ENCODE measurements around the gene AGPAT2. TPM values are rescaled to one million over a fixed set of nuclear protein-coding genes. Genes with fewer than 3 reads are reported as not detected.
A peak's percentile ranks its signal among the peaks of the same experiment; 100 is the strongest.

The AGPAT2 gene
- total RNA-seq, 2 experiments from 2014 or later, result 17.2 to 18.8 TPM

DNA sequence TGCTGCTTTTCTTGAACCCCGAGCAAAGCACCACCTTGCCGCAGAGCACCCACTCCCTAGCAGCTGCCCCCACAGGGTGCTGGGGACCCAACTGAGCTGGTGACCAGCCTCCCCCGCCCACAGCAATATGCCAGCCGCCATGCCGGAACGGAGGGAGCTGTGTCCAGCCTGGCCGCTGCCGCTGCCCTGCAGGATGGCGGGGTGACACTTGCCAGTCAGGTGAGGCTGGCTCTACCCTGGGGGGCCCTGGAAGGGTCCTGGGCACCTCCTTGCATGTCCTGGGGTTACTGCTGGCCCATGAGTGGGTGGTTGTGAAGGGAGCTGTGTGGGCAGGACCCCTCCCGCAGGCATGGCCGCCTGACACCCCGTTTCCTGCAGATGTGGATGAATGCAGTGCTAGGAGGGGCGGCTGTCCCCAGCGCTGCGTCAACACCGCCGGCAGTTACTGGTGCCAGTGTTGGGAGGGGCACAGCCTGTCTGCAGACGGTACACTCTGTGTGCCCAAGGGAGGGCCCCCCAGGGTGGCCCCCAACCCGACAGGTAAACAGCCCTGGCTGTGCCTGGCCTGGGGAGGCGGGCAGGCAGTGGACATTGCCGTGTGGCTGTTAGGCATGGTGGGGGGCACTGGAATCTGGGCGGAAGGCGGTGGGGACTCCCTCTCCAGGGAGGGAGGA, 17.3 kb downstream of the AGPAT2 start:
- no peaks in the 10 kb centered on the region for H3K36me3 Mint-ChIP-seq (ENCODE audit: low read depth)
- H3K4me3 Mint-ChIP-seq, result no peak overlapping the region
- peaks cover 7% of the 10 kb centered on the region for H3K27me3 Mint-ChIP-seq
- CTCF ChIA-PET, result no interaction called here
- H3K27ac Mint-ChIP-seq, result no peak overlapping the region
- H3K4me1 Mint-ChIP-seq, result peaks cover 2% of the 10 kb centered on the region
- POLR2A ChIA-PET, result no interaction called here
- no peaks in the 10 kb centered on the region for H3K9me3 Mint-ChIP-seq
- no peak for DNase-seq

DNA sequence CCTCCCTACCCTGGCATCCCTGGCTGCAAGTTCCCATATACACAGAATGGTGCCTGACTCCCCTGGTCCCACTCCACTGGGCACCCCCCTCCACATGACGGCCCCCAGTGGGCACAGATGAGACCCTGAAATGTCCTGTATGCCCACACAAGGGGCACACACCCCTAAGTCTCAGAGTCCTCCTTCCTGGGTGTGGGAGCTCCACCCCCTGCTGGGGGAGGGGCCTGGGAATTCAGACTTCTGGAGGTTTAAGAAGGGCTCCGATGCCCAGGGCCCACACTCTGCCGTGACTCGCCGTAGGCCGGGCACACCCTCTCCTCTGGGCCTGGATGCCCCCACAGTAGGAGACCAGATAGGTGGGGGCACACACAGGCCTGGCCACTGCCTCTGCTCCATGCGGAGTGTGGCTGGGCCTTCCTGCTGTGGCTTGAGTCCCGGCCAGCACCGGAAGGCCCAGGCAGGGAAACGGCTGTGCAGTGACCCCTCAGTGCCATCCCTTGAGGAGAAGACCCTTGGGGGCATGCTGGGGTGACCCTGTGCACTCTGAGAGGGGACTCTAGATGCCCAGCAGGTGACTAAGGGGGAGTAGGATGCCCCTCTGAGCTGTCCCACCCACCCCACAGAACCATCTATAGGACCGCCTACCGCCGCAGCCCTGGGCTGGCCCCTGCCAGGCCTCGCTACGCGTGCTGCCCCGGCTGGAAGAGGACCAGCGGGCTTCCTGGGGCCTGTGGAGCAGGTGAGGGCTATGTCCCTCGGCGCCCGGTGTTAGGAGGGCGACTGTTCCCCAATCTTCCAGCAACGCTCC, 18.1 kb downstream of the AGPAT2 start:
- CTCF ChIA-PET, result no interaction called here

DNA sequence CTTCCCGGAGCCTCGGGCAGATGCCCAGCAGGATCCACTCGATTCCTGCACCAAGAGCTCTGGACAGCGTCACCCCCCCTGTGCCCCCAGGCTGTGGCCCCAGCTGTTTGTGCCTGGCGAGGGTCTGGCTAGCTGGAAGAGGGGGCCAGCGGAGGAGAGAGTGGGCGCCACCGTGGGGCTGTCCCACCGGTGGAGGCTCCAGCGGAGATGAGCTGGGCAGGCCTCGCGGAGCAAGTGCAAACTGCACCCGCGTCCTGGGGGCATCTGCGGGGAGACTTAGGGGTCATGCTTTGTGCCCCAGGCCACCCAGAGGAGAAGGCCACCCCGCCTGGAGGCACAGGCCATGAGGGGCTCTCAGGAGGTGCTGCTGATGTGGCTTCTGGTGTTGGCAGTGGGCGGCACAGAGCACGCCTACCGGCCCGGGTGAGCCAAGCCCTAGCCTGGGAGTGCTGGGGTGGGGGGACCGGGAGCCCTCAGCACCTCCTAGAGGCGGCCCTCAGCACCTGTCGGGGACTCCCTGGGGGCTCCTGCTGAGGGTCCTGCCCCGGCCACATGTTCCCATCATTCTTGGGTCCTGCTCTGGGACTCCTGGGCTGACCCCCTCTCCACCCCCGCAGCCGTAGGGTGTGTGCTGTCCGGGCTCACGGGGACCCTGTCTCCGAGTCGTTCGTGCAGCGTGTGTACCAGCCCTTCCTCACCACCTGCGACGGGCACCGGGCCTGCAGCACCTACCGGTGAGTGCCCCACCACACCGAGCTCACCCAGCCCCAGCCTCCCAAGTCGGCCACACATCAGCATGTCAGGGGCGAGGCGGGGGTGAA, 19.1 kb downstream of the AGPAT2 start:
- no peak overlapping the region for H3K4me3 Mint-ChIP-seq
- H3K27me3 Mint-ChIP-seq, result peaks cover 11% of the 10 kb centered on the region
- no peaks in the 10 kb centered on the region for H3K9me3 Mint-ChIP-seq
- H3K4me1 Mint-ChIP-seq, result peaks cover 2% of the 10 kb centered on the region
- H3K27ac Mint-ChIP-seq, result no peak overlapping the region
- CTCF ChIA-PET, result interaction anchor here (0.8 kb wide), 1 partner anchor 37 kb away, joined by 3 read pairs; no protein-coding TSS in a partner anchor
- POLR2A ChIA-PET, result interaction anchor here (0.6 kb wide), 1 partner anchor 501 kb away, joined by 3 read pairs; the partner anchor contains the start of gene LRRC26
- DNase-seq, result no peak
- H3K36me3 Mint-ChIP-seq (ENCODE audit: low read depth), result no peaks in the 10 kb centered on the region

More for the DNA sequence above, 18.1 kb downstream of the AGPAT2 start:
- H3K27me3 Mint-ChIP-seq, result peaks cover 11% of the 10 kb centered on the region
- no peaks in the 10 kb centered on the region for H3K36me3 Mint-ChIP-seq (ENCODE audit: low read depth)
- no peaks in the 10 kb centered on the region for H3K9me3 Mint-ChIP-seq
- no peak for DNase-seq
- peaks cover 2% of the 10 kb centered on the region for H3K4me1 Mint-ChIP-seq
- POLR2A ChIA-PET, result interaction anchor here (0.6 kb wide), 1 partner anchor 500 kb away, joined by 3 read pairs; the partner anchor contains the start of gene LRRC26
- H3K27ac Mint-ChIP-seq, result no peak overlapping the region
- no peak overlapping the region for H3K4me3 Mint-ChIP-seq

DNA sequence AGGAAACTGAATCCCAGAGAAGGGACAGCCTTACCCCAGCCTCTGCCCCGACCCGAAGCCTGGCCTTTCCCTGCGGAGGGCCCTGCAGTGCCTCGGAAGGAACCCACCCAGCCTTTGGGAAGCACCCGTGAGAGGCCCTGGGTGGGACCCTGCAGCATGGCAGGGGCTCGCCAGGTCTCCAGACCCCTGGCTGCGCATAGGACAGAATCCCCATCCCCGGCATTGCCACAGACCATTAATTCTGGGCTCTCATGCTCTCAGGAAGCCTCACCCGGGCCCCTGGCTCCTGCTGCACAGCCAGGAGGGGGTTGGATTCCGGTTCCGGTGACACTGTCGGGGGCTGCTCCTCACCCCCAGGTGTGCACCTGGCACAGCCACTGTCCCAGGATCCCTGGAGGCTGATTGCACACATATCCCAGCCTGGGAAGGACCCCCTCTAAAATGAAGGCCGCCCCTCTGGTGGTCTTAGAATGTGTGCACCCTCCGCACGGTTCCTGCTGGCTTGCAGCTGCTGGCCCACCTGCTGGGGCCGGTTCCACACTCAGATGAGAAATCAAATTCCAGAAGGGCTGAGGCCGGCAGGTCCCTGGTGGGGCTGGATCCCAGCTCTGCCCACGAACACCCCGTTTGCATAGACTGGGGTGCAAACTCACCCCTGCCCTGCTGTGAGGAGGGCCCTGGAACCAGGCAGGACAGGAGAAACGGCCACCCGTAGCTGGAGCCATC, 19.9 kb downstream of the AGPAT2 start:
- no peak overlapping the region for H3K27ac Mint-ChIP-seq
- peaks cover 2% of the 10 kb centered on the region for H3K4me1 Mint-ChIP-seq
- no peak overlapping the region for H3K4me3 Mint-ChIP-seq
- no peaks in the 10 kb centered on the region for H3K36me3 Mint-ChIP-seq (ENCODE audit: low read depth)
- H3K27me3 Mint-ChIP-seq, result peaks cover 11% of the 10 kb centered on the region
- H3K9me3 Mint-ChIP-seq, result no peaks in the 10 kb centered on the region
- DNase-seq, result no peak
- ChIA-PET POLR2A (no interaction called here), CTCF (interaction anchor here (0.8 kb wide), 1 partner anchor 36 kb away, joined by 3 read pairs; no protein-coding TSS in a partner anchor)

DNA sequence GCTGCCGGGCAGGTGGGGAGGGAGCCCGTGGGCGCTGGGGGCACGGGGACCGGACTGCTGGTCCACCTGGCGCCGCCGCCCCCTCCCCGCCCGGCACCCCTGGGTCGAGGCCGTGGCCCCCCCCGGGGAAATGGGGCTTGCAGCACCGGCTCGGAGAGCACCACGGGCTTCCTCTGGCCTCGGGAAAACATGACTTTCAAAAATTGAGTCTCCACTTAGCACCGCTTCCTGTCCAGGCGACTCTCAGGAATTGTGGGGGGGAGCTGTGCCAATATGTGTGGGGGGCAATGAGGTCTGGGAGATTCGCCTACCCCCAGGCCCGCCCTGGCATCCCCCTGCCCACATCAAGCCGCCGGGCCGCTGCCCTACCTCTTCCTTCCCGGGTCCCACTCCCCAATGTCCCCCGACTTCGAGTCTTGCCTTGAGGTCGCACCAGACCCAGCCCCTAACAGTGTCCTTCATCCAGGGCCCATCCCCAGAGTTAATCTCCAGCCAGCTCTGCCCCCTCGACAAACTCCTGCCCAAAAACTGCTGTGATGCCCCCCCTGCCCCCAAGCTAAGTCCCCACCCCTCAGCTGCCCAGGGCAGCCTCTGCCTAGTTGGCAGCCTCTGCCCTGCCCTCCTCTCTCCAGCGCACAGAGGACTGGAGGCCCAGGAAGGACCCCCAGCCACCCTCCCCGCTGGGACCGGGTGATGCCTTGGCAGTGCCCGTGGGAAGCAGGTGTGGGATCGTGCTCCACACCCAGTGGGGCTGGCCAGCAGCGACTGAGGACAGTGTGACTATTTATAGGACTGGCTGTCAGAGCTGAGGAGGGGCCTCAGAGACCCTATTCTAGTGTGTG, 20.7 kb downstream of the AGPAT2 start:
- Mint-ChIP-seq H3K9me3 (no peaks in the 10 kb centered on the region), H3K4me1 (peaks cover 2% of the 10 kb centered on the region), H3K27ac (no peak overlapping the region), H3K4me3 (peak overlapping the region; percentile 46), H3K27me3 (peaks cover 11% of the 10 kb centered on the region), H3K36me3 (ENCODE audit: low read depth) (no peaks in the 10 kb centered on the region)
- no peak for DNase-seq
- POLR2A ChIA-PET, result no interaction called here
- CTCF ChIA-PET, result no interaction called here

DNA sequence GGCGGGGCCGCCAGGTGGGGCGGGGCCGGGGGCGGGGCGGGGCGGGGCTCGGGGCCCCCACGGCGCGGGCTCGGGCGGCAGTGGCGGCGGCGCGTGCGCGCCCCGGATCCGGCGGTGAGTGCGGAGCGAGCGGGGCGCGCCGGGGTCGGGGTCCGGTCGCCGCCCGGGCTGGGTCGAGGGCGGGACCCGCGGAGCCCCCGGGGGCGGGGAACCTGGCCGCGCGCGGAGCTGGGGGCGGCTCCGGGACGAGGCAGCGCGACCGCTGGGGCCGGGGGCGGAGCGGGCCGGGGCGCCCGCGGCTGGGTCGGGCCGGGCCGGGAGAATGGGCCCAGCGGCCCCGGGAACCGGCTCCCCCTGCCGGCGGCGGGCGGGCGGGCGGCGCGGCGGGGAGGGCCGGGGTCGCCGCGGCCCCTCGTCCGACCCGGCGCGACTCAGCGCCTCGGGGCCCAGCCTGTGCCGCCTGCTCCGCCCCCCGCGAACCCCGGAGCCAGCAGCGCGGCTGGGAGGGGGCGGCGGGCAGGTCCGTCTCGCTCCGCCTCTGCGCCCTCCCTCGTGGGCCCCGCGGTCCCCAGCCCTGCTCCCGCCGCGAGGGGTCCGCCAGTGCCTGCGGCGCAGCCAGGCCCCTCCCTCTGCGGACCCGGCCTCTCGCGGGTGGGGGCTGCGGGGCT, 21.4 kb downstream of the AGPAT2 start:
- POLR2A ChIA-PET, result no interaction called here
- peaks cover 11% of the 10 kb centered on the region for H3K27me3 Mint-ChIP-seq
- no peak overlapping the region for H3K4me3 Mint-ChIP-seq
- no peaks in the 10 kb centered on the region for H3K9me3 Mint-ChIP-seq
- H3K4me1 Mint-ChIP-seq, result peaks cover 2% of the 10 kb centered on the region
- H3K36me3 Mint-ChIP-seq (ENCODE audit: low read depth), result no peaks in the 10 kb centered on the region
- DNase-seq, result no peak
- no peak overlapping the region for H3K27ac Mint-ChIP-seq
- CTCF ChIA-PET, result no interaction called here

DNA sequence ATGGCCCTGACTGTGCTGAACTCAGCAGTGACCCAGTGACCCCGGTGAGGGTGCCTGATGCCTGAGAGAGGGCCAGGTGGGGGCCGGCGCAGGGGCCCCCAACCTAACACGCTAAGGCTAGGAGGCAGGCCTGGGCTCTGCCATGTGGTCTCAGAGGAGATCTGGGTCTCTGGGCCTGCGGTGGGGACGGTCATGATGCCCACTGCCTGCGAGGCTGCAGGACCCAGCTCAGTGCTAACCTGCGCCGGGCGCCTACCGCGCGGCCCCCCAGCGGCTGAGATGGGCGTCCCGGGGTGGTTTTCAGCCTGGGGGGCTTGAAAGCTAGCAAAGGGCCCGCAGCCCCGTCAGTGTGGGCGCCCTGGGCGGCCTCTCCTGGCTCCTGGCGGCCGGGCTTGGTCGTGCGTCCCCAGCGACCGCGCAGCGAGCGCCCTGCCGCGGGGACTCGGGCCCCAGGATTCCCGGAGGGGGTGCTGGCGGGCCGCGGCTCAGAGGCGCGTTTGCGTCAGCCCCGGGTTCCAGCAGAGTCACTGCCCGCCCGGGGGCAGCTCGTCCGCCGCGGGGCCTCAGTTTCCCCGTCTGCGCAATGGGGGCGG, 22.1 kb downstream of the AGPAT2 start:
- Mint-ChIP-seq H3K4me3 (peak overlapping the region; percentile 43), H3K36me3 (ENCODE audit: low read depth) (no peaks in the 10 kb centered on the region), H3K9me3 (no peaks in the 10 kb centered on the region), H3K27me3 (peaks cover 11% of the 10 kb centered on the region), H3K4me1 (peaks cover 2% of the 10 kb centered on the region), H3K27ac (no peak overlapping the region)
- ChIA-PET POLR2A (interaction anchor here (0.6 kb wide), 1 partner anchor 63 kb away, joined by 3 read pairs; no protein-coding TSS in a partner anchor), CTCF (interaction anchor here (1.2 kb wide), 1 partner anchor 22 kb away, joined by 3 read pairs; the partner anchor contains the start of gene AGPAT2)
- DNase-seq, result no peak

DNA sequence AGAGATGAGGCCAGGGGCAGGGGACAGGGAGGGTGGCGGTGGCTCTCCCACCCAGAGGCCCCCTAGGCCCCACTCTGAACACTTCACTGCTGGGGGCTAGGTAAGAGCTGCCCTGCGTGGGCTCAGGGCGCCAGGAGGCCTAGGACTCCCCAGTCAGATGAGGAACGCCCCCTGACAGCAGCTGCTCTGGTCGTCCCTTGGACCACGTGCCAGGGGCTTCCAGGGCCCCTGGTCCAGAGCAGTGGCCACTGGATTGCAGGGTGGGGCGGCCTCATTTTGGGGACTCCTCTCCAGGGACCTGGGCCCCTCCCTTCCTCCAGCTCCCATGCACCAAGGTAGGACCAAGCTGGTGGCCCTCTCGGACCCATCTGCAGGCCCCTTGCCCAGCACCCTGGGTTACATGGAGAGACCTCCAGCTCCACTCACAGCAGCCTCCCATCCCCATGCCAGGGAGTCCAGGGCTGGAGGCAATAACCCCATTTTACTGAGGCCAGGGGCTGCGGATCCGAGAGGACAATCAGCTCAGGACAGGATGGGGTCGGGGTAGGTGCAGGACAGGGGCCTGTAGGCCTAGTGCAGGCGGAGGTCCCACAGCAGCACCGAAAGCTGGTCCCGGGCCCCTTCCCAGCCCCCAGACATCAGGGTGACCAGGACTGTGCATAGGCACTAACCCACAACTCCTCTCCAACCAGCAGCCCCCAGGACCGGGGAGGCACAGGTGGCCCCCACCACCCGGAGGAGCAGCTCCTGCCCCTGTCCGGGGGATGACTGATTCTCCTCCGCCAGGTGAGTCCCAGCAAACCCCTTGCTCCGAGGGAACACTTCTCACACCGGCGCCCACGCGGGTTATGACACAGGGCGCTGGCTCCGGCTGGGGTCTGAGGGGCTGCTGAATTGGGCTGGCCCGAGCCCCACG, 23.0 kb downstream of the AGPAT2 start:
- Mint-ChIP-seq H3K9me3 (no peaks in the 10 kb centered on the region), H3K4me1 (peaks cover 2% of the 10 kb centered on the region), H3K27me3 (peaks cover 16% of the 10 kb centered on the region), H3K27ac (no peak overlapping the region), H3K4me3 (peak overlapping the region; percentile 7), H3K36me3 (ENCODE audit: low read depth) (no peaks in the 10 kb centered on the region)
- ChIA-PET CTCF (interaction anchor here (0.6 to 1.2 kb wide), 2 partner anchors 23 to 887 kb away, joined by 3 read pairs; partner anchors contain the start of genes AGPAT2 and MRPL41), POLR2A (no interaction called here)
- DNase-seq, result no peak

DNA sequence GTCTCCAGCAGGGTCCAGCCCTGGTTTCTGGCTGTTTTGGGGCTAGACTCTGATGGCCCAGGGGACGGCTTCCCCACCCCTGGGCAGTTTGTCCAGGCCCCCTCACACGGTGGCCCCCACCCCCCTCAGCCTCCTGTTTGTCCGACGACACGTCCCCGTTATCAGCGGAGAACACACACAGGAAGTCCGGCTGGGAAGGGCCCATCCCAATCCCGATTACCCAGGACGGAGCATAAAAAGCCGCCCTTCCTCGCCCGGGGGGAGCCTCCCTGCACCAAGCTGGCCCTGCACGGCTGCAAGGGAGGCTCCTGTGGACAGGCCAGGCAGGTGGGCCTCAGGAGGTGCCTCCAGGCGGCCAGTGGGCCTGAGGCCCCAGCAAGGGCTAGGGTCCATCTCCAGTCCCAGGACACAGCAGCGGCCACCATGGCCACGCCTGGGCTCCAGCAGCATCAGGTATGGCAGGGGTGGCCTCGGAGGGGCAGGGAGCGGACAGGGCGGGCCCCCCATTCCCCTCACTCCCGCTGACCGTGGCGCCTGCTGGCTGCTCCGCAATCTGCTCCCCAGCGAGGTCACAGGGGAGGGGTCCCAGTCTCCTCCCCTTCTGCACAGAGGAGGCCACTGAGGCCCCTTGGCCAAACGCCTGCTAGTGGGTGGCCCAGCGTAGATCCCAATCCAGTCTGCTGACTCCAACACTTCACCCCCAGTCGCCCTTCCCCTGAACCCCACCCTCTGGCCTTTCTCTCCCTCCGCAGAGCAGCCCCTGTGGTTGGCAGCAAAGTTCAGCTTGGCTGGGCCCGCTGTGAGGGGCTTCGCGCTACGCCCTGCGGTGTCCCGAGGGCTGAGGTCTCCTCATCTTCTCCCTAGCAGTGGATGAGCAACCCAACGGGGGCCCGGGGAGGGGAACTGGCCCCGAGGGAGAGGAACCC, 24.3 kb downstream of the AGPAT2 start, which contains the start of gene EGFL7:
Gene EGFL7, plus strand, starts transcription at position 261 of the 926 bp plus-strand sequence. CDS start 5,367 bp downstream, outside the sequence.
- Mint-ChIP-seq H3K27me3 (peaks cover 24% of the 10 kb centered on the region), H3K9me3 (no peaks in the 10 kb centered on the region), H3K4me3 (no peak within 1 kb of the TSS), H3K36me3 (ENCODE audit: low read depth) (no peaks in the 10 kb centered on the region), H3K27ac (no peak within 1 kb of the TSS), H3K4me1 (peaks cover 6% of the 10 kb centered on the region)
- DNase-seq, result no peak
- ChIA-PET CTCF (no interaction called here), POLR2A (no interaction called here)

DNA sequence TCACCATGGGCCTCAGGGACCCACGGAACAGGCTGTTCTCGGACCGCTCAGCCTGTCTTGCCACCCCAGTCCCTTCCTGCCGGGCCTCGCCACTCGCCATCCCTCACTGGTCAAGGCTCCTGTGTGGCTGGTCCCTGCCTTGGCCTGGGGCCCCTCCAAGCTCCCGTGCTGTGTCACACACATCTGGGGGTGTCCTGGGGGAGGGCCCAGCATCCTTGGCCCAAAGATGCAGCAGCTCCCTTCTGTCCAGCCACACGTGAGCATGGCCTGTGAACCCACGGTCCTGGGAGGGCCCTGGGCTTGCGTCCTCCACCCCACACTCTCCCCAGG, 25.0 kb downstream of the AGPAT2 start:
- H3K4me1 Mint-ChIP-seq, result peaks cover 6% of the 10 kb centered on the region
- H3K27ac Mint-ChIP-seq, result no peak overlapping the region
- POLR2A ChIA-PET, result no interaction called here
- no peak overlapping the region for H3K4me3 Mint-ChIP-seq
- peaks cover 30% of the 10 kb centered on the region for H3K27me3 Mint-ChIP-seq
- H3K36me3 Mint-ChIP-seq (ENCODE audit: low read depth), result no peaks in the 10 kb centered on the region
- H3K9me3 Mint-ChIP-seq, result no peaks in the 10 kb centered on the region
- no peak for DNase-seq
- CTCF ChIA-PET, result no interaction called here

Measured in activated CD4-positive, alpha-beta memory T cell treated with anti-CD3 and anti-CD28 coated beads, Interleukin-2, amount 10 ng/mL, durations not matched to agents 7 days and 5 days (primary cell).